Left cardiac atrium (tissue), 4 donors: Measurements from ENCODE around the gene NCOA1. TPM values are rescaled to one million over a fixed set of nuclear protein-coding genes. Genes with fewer than 3 reads are reported as not detected.
"Not testable (repeated sequence)": the region's sequence is repeated elsewhere in the genome, so short reads cannot be mapped to it uniquely, and the experiment has no call there.

Experiments used
- ATAC-seq, 2 donors: fragments of 200-7000 bp; cut with Tn5 transposase; one replicate each; pipeline ENCODE4 v1.9.1; 2020; ENCODE audit warnings: mild to moderate bottlenecking in 2 of 2, moderate library complexity in 2 of 2
- DNase-seq: peaks from one replicate; pipeline ENCODE4 v3.0.0-alpha.2; 2020
- intact Hi-C, 2 donors: fragments of 100-400 bp; cut with DNase I; formaldehyde crosslinking; loops; one replicate each; pipeline versions ENCODE4 v1.14.1 to v1.15.1; 2022 to 2023
- total RNA-seq, 2 donors: library from RNA; stranded (reverse); fragmentation: NEBNext Ultra II Directional; extraction: Animal tissue kit (Norgen Biotek cat#: 25700); gene quantifications; one replicate each; pipeline ENCODE4 v1.2.1, GENCODE V29; 2021
- donor health status: DM: no; HTN: yes; CAD: no.
- donor health status: DM: no; HTN: yes; CAD: no; lungs with severe emphysema.
- donor health status: DM: yes; HTN: yes; CAD: no.
- donor health status: Dilated cardiomyopathy.

NCOA1 gene
- total RNA-seq, 2 donors from 2014 or later = 34.3 to 35.2 TPM

GRCh38 chr2:24650997-24651642 lies 160.1 kb downstream of the NCOA1 start:
- no peak for DNase-seq
- ATAC-seq = no peak
- intact Hi-C loops = loop anchor here in 1 of 2 donors (10.0 kb wide), 1 partner anchor 156 kb away; the partner anchor contains the start of gene NCOA1

GRCh38 chr2:24651643-24652003 lies 160.6 kb downstream of the NCOA1 start:
- intact Hi-C loops = loop anchor here in 1 of 2 donors (10.0 kb wide), 1 partner anchor 157 kb away; the partner anchor contains the start of gene NCOA1
- ATAC-seq = no peak
- no peak for DNase-seq

- no peak for ATAC-seq
Observed at GRCh38 chr2:24652265-24653182, 161.5 kb downstream of the NCOA1 start.

GRCh38 chr2:24657818-24658217 lies 166.8 kb downstream of the NCOA1 start:
- intact Hi-C loops = loop anchor here in 1 of 2 donors (10.0 kb wide), 1 partner anchor 163 kb away; the partner anchor contains the start of gene NCOA1
- DNase-seq (no peak), ATAC-seq (no peak)

More at GRCh38 chr2:24652265-24653182, 161.5 kb downstream of the NCOA1 start:
- intact Hi-C loops = loop anchor here in 1 of 2 donors (10.0 kb wide), 1 partner anchor 158 kb away; the partner anchor contains the start of gene NCOA1
- no peak for DNase-seq

- DNase-seq = peak; percentile 25
- peak; percentile 57 to 76 for ATAC-seq
- intact Hi-C loops = loop anchor here in 1 of 2 donors (10.0 kb wide), 1 partner anchor 164 kb away; the partner anchor contains the start of gene NCOA1
Observed at GRCh38 chr2:24658531-24659202, 167.6 kb downstream of the NCOA1 start.

GRCh38 chr2:24659862-24660261 lies 168.8 kb downstream of the NCOA1 start:
- intact Hi-C loops = loop anchor here in 1 of 2 donors (10.0 kb wide), 1 partner anchor 165 kb away; the partner anchor contains the start of gene NCOA1
- ATAC-seq (no peak), DNase-seq (no peak)

GRCh38 chr2:24667542-24667941 lies 176.5 kb downstream of the NCOA1 start:
- intact Hi-C loops = no loop called here
- ATAC-seq (no peak), DNase-seq (no peak)

- intact Hi-C loops = no loop called here
- ATAC-seq (no peak), DNase-seq (no peak)
Observed at GRCh38 chr2:24671230-24671629, 180.2 kb downstream of the NCOA1 start.

- ATAC-seq (no peak), DNase-seq (no peak)
- intact Hi-C loops = no loop called here
Observed at GRCh38 chr2:24672589-24672988, 181.5 kb downstream of the NCOA1 start.

- DNase-seq = peak; percentile 30
- intact Hi-C loops = no loop called here
- ATAC-seq = no peak
Observed at GRCh38 chr2:24675338-24675737, 184.3 kb downstream of the NCOA1 start.

- DNase-seq = no peak
- intact Hi-C loops = no loop called here
- no peak for ATAC-seq
Observed at GRCh38 chr2:24676493-24676892, 185.4 kb downstream of the NCOA1 start.

- intact Hi-C loops, ATAC-seq, DNase-seq: not testable (repeated sequence)
Observed at GRCh38 chr2:24678066-24678465, 187.0 kb downstream of the NCOA1 start.

GRCh38 chr2:24680196-24680595 lies 189.1 kb downstream of the NCOA1 start:
- intact Hi-C loops = no loop called here
- DNase-seq (no peak), ATAC-seq (no peak)

GRCh38 chr2:24682304-24682703 lies 191.2 kb downstream of the NCOA1 start:
- DNase-seq (no peak), ATAC-seq (no peak)
- intact Hi-C loops = no loop called here

GRCh38 chr2:24683408-24683807 lies 192.4 kb downstream of the NCOA1 start:
- intact Hi-C loops = no loop called here
- ATAC-seq (no peak), DNase-seq (no peak)

- ATAC-seq = no peak
- intact Hi-C loops = no loop called here
- no peak for DNase-seq
Observed at GRCh38 chr2:24690524-24690923, 199.5 kb downstream of the NCOA1 start.

GRCh38 chr2:24691806-24692205 lies 200.8 kb downstream of the NCOA1 start:
- DNase-seq = no peak
- intact Hi-C loops = no loop called here
- no peak for ATAC-seq

- ATAC-seq (no peak), DNase-seq (no peak)
- intact Hi-C loops = no loop called here
Observed at GRCh38 chr2:24697792-24698191, 206.7 kb downstream of the NCOA1 start.

GRCh38 chr2:24702800-24703199 lies 211.7 kb downstream of the NCOA1 start:
- intact Hi-C loops = no loop called here
- no peak for DNase-seq
- ATAC-seq = no peak
